Measurements from ENCODE around the gene EBF4. TPM values are rescaled to one million over a fixed set of nuclear protein-coding genes. Genes with fewer than 3 reads are reported as not detected.

The EBF4 gene
- total RNA-seq, 1 experiment from 2014 or later, result 2.7 TPM

DNA sequence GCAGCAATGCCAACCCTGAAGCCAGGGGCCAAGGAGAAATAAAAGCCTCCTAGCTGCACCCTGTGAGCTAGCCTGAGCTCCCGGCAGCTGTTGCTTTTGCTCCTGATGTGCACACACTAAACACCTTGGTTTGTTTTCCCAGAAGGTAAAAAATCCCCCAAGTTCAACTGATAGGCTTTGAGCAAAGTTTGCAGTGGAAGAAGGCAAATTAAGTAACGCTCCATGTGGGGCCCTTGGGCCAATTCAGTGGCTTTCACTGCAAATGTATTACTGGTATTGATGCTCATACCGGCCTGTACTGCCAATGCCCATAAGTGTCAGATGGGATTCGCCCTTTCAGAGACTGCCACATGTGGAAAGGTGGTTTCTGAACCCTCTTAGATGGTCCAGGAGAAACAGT, 19.1 kb upstream of the EBF4 start:
- peaks cover 23% of the 10 kb centered on the region for H3K27me3 Mint-ChIP-seq (ENCODE audit: low read depth)

GRCh38 chr20:2680046-2680445, 12.5 kb upstream of the EBF4 start:
- H3K4me1 Mint-ChIP-seq, result no peaks in the 10 kb centered on the region
- no peak for ATAC-seq
- no peaks in the 10 kb centered on the region for H3K9me3 Mint-ChIP-seq
- ChIA-PET CTCF (interaction anchor here (1.2 kb wide), 1 partner anchor 73 kb away, joined by 4 read pairs; no protein-coding TSS in a partner anchor), POLR2A (no interaction called here)
- no peaks in the 10 kb centered on the region for H3K36me3 Mint-ChIP-seq
- H3K27ac Mint-ChIP-seq, result no peak overlapping the region
- no peak overlapping the region for H3K4me3 Mint-ChIP-seq
- DNase-seq (ENCODE audit: low spot score), result no peak
- H3K27me3 Mint-ChIP-seq (ENCODE audit: low read depth), result peaks cover 52% of the 10 kb centered on the region
- no peak for TF ChIP-seq CREB1 (CRISPR knock-in tag; IDR thresholded peaks at IDR 0.05)
- TF ChIP-seq ELF4 (CRISPR knock-in tag; IDR thresholded peaks at IDR 0.05; ENCODE audit: low read depth), result no peak
- TF ChIP-seq SOX15 (CRISPR knock-in tag; IDR thresholded peaks at IDR 0.05), result no peak
- no peak for TF ChIP-seq RORB (CRISPR knock-in tag; IDR thresholded peaks at IDR 0.05)
- TF ChIP-seq, protein P1, sequence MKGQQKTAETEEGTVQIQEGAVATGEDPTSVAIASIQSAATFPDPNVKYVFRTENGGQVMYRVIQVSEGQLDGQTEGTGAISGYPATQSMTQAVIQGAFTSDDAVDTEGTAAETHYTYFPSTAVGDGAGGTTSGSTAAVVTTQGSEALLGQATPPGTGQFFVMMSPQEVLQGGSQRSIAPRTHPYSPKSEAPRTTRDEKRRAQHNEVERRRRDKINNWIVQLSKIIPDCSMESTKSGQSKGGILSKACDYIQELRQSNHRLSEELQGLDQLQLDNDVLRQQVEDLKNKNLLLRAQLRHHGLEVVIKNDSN (CRISPR knock-in tag; IDR thresholded peaks at IDR 0.05), result no peak
- TF ChIP-seq ZNF219 (CRISPR knock-in tag; IDR thresholded peaks at IDR 0.05; ENCODE audit: borderline replicate concordance), result no peak
- TF ChIP-seq ATF1 (CRISPR knock-in tag; IDR thresholded peaks at IDR 0.05), result no peak
- no peak for TF ChIP-seq ZNF425 (CRISPR knock-in tag; conservative IDR thresholded peaks at IDR 0.05)

More for the DNA sequence above, 19.1 kb upstream of the EBF4 start:
- no peak for DNase-seq (ENCODE audit: low spot score)
- ATAC-seq, result no peak
- no peaks in the 10 kb centered on the region for H3K9me3 Mint-ChIP-seq
- H3K4me3 Mint-ChIP-seq, result no peak overlapping the region
- 0 out of 2 replicates have a peak, but pooled peaks cover 3% of the 10 kb centered on the region for H3K4me1 Mint-ChIP-seq
- no peak overlapping the region for H3K27ac Mint-ChIP-seq
- POLR2A ChIA-PET, result no interaction called here
- TF ChIP-seq NFYB (CRISPR knock-in tag; conservative IDR thresholded peaks at IDR 0.05; ENCODE audit: low read depth) (no peak), ZNF425 (CRISPR knock-in tag; conservative IDR thresholded peaks at IDR 0.05) (no peak), ZNF232 (CRISPR knock-in tag; IDR thresholded peaks at IDR 0.05) (no peak), GRHL2 (CRISPR knock-in tag; IDR thresholded peaks at IDR 0.05; ENCODE audit: insufficient replicate concordance, severe bottlenecking) (no peak), ZNF671 (CRISPR knock-in tag; IDR thresholded peaks at IDR 0.05) (no peak), ZNF121 (CRISPR knock-in tag; IDR thresholded peaks at IDR 0.05) (no peak), EMX1 (CRISPR knock-in tag; IDR thresholded peaks at IDR 0.05) (no peak), ARID4B (CRISPR knock-in tag; IDR thresholded peaks at IDR 0.05; ENCODE audit: borderline replicate concordance) (no peak), NR1H2 (CRISPR knock-in tag; IDR thresholded peaks at IDR 0.05) (no peak), ATF3 (CRISPR knock-in tag; conservative IDR thresholded peaks at IDR 0.05) (no peak), CBFB (CRISPR knock-in tag; IDR thresholded peaks at IDR 0.05; ENCODE audit: low read depth) (no peak), ZBTB21 (CRISPR knock-in tag; IDR thresholded peaks at IDR 0.05; ENCODE audit: borderline replicate concordance) (no peak), MXD4 (CRISPR knock-in tag; IDR thresholded peaks at IDR 0.05; ENCODE audit: borderline replicate concordance) (no peak), HMGA2 (CRISPR knock-in tag; IDR thresholded peaks at IDR 0.05) (no peak), TCF7 (CRISPR knock-in tag; IDR thresholded peaks at IDR 0.05; ENCODE audit: low read depth) (no peak), ZNF423 (CRISPR knock-in tag; IDR thresholded peaks at IDR 0.05) (no peak)
- TF ChIP-seq, protein P2, sequence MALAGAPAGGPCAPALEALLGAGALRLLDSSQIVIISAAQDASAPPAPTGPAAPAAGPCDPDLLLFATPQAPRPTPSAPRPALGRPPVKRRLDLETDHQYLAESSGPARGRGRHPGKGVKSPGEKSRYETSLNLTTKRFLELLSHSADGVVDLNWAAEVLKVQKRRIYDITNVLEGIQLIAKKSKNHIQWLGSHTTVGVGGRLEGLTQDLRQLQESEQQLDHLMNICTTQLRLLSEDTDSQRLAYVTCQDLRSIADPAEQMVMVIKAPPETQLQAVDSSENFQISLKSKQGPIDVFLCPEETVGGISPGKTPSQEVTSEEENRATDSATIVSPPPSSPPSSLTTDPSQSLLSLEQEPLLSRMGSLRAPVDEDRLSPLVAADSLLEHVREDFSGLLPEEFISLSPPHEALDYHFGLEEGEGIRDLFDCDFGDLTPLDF (CRISPR knock-in tag; IDR thresholded peaks at IDR 0.05), result no peak
- CTCF ChIA-PET, result interaction anchor here (0.7 to 2.3 kb wide), 12 partner anchors 9 to 286 kb away, joined by 3 to 12 read pairs (median 4); partner anchors contain the start of gene IDH3B
- H3K36me3 Mint-ChIP-seq, result no peaks in the 10 kb centered on the region
